GM21576 (cell line): ENCODE measurements around the gene ZNF580.
A peak's percentile ranks its signal among the peaks of the same experiment; 100 is the strongest.

Experiments
- ATAC-seq: cut with Tn5 transposase; IDR thresholded peaks from one replicate; pipeline ENCODE4 v1.9.1; 2021; ENCODE audit warnings: mild to moderate bottlenecking, moderate library complexity; ENCODE audit not compliant: unreplicated experiment

Gene ZNF580, protein sequence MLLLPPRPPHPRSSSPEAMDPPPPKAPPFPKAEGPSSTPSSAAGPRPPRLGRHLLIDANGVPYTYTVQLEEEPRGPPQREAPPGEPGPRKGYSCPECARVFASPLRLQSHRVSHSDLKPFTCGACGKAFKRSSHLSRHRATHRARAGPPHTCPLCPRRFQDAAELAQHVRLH

DNA sequence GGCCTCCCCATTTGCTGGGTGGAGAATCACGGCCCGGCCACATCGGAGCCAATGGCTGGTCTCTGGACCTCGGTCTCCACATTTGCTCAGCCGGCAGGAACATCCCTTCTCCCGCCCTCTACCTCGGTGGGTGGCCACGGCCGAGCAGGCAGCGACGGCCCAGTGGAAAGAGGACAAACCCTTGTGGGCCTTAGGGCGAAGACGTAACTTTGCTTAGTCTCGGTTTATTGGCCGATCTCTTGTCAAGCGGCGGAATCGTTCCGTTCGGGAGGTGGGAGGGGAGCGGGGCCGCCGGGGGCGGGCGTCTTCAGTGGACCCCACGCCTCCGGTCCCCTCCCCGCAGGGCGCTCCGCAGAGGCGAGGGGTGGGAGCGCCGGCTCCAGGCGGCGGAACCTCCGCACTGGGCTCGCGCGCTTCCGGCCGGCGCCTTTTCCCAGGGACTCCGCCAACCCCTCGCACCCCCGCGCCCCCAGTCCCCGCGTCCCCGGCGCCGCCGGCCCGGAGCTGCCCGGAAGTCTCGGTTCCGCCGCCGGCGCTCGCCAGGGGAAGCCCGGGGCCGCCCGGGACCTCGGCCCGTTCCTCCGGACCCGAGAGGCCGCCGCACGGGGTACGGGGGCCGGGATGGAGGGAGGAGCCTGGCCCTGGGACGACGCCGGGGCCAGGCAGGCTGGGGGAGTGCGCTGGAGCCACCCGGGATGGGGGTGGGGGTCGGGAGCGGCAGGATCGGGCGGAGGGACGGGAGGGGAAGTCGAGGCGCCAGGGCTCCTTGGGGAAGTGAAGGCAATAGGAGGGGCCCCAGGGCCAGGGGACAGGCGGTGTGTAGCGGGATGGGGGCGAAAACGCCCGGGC, at the start of gene ZNF580:
Gene ZNF580 (plus strand): TSS at position 426 of the 849 bp plus-strand sequence. CDS start 1,507 bp downstream, outside the sequence.
- ATAC-seq = no peak

DNA sequence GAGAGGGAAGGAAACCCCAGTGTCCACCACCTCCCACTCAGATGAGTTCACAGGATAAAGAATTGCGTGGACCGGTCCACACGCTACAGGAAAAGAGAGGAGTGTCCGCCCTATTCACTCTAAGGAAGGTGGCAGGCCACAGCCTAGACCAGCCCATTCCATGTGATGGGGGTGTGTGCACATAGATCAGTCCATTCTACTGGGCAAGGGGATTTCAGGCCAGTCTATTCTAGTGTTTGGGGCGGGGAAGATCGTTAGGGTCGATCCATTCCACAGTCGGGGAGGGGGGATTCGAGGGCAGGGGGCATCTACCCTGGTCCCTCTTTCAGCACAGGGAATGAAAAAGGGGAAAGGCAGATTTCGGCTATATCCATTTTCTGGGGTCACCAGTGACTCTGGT, 49.2 kb upstream of the ZNF580 start:
- ATAC-seq = no peak

DNA sequence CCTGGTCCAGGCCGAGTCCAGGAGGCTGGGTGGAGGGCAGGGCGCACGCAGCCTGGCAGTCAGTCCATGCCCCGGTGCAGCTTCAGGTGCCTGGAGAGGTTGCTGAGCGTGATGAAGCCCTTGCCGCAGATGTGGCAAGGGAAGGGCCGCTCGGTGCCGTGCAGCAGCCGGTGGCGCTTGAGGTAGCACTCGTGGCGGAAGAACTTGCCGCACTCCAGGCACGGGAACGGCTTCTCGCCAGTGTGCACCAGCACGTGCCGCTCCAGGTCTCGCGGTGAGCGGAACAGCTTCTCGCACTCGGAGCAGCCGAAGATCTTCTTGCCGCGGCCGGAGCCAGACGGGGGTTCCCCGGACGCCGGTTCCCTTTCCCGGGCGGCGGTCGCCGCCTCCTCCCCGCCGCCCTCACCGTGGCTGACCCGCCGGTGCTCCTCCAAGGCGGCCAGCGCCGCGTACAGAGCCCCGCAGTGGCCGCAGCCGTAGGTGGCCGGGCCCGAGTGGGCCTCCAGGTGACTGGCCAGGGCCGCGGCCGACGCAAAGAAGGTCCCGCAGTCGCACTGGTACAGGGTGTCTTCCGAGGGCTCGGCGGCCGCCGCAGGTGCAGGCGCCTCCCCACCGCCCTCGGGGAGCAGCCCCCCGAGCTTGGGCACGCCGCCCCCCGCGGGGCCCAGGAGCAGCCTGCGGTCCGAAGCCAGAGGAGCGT, 48.3 kb upstream of the ZNF580 start:
- no peak for ATAC-seq

DNA sequence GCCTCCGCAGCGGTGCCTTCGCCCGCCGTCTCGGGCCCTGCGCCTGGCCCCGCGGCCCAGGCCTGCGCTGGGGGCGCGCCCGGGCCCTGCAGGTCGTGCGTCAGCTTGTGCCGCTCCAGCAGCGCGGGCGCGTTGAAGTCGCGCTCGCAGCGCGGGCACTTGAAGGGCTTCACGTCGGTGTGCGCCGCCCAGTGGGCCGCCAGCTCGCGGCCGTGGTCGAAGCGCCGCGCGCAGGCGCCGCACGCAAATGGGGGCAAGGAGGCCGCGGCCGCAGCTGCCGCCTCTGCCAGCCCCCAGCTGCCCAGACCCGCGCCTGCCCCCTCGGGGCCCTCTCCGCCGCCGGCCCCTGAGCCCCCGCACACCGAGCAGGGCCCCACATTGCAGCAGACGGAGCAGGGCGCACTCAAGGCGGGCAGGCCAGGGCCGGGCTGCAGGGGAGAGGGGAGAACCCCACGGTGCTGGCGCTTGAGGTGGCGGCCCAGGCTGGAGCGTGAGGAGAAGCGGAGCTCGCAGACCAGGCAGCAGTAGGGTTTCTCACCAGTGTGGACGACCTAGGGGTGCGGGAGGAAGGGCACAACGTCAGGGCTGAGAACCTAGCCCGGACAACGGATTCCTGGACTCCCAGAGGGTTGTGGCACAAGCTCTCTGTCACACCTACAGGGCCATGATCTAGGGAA, 47.6 kb upstream of the ZNF580 start:
- ATAC-seq = no peak

DNA sequence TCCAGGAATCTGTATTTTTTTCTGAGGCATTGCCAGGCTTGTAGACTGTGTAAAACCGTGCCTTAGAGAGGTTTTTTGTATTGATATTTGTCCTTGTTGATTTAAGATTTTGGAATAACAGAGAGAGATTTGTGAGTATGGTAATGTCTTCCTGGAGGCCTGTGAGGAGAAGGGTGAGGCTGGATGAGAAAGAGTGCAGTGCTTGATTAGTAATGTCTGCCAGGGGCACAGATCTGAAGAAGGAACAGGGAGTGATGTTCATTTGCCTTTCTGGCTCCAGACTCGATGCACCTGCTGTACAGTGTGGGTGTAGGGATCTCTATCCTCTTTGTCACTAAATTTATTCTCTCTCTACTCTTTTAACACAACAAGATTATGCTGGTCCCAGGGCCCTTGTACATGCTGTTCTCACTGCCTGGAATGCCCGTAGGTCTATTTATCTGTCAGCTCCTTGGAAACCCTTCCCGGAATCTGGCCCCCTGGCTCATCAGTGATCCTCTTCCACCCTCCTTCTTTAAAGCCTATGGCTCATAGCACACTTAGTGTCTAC, 45.7 kb upstream of the ZNF580 start:
- ATAC-seq = no peak

DNA sequence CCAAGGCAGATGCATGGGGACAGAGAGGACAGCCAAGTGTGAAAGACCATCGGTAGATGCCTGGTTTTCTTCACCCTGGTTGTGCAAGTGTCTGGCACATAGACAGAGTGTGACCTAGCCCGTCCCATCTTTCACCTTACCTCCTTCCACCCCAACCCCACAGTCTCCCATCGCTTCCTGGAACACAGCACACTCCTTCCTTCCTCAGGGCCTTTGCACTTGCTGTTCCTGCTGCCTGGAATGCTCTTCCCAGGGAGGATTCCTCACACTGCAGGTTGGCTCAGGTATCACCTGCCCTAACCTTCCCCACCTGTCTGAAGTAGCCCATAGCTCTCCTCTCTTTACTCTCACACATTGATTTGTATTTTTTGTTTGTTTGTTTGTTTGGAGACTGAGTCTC, 44.5 kb upstream of the ZNF580 start:
- ATAC-seq = no peak

DNA sequence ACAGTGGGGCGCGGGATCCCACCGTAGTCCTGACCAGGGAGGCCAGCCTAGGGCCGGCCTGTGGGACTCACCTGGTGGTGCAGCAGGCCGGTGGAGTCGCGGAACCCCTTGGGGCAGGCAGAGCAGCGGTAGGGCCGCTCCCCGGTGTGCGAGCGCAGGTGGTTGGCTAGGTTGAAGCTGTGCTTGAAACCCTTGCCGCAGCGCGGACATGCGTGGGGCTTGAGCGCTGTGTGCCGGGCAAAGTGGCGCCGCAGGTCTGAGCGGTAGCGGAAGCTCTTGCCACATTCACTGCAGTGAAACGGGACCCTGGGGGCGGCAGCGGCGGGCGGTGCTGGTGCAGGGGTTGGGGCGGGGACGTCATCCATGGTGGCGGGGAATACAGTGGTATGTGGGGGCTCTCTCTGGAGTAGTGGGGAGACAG, 43.3 kb upstream of the ZNF580 start:
- no peak for ATAC-seq

DNA sequence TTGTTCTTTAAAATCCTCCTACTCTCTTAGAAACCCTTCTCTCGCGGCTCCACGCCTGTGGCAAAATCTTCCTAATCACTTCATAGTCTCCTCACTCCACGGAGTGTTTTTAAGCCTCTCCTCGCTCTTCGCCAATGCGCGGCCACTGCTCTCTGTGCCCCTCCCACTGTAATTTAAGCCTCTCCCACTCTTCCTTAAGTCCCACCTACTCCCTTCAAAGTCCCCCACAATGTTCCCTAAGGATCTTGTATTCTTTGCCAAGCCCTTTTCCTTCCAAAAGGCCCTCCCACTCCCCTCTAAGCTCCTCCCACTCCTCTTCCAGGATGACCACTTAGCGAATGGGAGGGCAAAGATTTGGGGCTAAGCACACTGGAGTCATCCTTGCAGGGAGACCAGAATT, 42.8 kb upstream of the ZNF580 start:
- ATAC-seq = no peak

DNA sequence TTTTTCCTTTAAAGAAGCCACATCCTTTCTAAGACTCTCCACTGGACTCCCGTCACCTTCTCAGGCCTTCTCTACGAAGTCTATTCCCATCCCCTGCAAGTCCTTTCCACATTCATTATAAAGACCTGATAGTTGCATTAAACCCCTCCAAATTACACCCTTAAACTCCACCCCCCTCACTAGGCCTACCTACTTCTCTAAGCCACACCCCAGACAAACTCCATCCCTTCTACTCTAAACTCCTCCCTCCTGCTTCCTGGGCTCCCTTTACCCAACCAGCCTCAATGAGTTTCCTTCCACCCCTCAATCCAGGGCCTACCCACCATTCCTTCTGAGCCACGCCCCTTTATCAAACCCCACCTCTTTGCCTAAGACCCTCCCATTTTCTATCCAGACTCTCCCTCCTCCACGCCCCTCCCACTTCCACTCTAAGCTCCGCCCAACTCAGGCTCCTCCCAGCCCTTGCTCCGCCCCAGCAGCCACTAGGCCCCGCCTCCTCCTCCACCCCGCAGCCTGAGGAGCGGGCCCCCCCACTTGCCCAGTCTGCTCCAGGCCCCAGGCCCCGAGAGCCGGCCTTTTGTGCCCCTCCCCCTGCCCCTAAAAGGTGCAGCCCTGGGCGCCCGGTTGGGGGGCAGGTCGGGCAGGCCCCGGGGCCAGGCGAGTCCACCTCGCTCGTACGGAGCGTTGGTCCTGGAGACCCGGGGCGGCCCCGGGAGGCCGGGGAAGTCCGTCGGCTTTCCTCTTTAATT, 41.9 kb upstream of the ZNF580 start:
- peak; percentile 55 for ATAC-seq

DNA sequence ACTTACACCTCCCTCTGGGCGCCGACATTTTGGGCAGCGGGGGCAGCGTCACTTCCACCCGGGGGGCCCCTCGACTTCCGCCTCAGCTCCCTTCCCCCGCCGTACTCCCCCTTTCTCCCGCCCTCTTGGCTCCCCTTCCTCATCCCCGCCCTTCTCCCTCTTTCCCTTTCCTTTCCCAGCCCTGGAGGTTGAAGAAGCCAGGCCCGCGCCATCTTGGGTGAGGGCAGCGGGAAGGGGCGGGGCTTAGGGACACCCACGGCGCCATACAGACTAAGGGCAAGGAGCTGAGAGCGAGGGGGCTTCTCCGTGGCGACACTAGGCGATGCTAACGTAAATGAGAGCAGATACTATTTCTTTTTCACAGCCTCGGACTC, 41.3 kb upstream of the ZNF580 start, which contains the start of gene FIZ1:
Gene FIZ1 (minus strand): TSS at position 50 of the 374 bp plus-strand sequence. CDS start 1,652 bp downstream, outside the sequence.
- peak; percentile 48 for ATAC-seq

DNA sequence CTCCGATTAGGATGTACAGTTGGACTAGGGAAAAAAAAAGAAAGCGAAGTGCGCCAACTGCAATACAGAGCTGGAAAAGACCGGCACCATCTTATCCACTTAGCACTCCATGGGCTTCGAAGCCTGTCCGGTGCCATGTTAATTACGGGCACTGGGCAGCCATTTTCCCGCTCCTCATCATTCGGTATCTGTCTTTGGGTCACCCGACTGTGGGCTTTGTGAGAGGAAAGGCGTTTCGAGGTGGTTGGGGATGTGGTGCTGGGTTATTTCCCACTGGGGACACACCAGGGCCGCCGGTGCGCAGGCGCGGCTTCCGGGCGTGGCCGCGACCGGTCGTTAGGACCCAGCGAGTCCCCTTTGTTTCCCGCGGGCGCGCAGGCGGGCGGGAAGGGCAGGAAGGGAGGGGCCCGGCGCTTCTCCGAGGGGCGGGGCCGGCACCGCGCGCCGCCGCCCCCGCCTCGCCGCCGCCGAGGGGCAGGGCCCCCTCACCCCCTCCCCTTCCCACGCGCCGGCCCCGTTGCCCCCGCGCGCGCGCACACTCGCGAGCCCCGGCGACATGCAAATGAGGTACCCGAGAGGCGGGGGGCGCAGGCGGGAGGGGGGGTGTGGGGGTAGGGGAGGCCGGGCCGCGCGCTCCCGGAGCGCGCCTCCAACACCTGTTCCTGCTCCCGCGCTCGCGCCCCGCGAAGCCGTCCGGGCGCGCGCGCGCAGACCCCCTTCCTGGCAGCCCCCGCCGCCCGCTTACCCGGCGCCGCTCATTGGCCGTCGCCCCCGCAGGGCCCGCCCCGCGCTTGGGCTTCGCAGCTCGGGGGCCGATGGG, 40.8 kb upstream of the ZNF580 start, which contains the start of gene ZNF524:
Gene ZNF524 (plus strand): TSS at position 447 of the 820 bp plus-strand sequence. CDS start 1,825 bp downstream, outside the sequence.
- ATAC-seq = peak; percentile 27

DNA sequence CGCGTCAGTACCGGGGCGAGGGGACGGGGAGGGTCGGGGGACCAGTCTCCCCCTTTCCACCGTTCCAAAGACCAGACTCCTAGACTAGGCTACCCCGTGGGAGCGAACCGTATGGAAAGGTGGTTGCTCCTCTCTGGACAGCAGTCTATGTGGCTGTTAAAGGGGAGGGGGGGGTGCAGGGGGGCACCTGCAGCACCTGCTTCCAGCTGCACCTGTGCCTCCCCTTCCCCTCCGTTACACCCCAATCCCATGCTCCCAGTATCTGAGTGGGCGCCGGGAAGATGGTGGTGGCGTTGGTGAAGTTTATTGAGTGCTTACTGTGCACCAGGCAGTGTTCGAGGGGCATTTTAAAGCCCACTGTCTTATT, 40.2 kb upstream of the ZNF580 start:
- ATAC-seq = no peak

DNA sequence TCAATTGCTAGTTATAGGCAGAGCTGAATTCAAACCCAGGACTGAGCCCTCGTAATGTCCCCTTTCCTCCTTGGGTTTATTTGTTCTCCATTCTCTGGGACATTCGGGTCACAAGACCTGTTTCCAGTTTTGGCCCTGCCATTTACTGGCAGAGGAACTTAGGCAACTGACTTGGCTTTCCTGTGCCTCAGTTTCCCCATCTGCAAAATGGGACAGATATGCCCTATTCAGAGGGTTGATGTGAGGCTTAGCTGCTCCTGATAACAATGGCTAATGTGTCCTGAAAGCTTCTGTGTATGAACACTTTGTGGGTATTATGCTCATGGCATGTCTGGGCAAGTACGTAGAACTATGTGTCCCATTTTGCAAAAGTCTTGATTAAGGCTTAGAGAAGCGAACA, 39.7 kb upstream of the ZNF580 start:
- ATAC-seq = no peak

DNA sequence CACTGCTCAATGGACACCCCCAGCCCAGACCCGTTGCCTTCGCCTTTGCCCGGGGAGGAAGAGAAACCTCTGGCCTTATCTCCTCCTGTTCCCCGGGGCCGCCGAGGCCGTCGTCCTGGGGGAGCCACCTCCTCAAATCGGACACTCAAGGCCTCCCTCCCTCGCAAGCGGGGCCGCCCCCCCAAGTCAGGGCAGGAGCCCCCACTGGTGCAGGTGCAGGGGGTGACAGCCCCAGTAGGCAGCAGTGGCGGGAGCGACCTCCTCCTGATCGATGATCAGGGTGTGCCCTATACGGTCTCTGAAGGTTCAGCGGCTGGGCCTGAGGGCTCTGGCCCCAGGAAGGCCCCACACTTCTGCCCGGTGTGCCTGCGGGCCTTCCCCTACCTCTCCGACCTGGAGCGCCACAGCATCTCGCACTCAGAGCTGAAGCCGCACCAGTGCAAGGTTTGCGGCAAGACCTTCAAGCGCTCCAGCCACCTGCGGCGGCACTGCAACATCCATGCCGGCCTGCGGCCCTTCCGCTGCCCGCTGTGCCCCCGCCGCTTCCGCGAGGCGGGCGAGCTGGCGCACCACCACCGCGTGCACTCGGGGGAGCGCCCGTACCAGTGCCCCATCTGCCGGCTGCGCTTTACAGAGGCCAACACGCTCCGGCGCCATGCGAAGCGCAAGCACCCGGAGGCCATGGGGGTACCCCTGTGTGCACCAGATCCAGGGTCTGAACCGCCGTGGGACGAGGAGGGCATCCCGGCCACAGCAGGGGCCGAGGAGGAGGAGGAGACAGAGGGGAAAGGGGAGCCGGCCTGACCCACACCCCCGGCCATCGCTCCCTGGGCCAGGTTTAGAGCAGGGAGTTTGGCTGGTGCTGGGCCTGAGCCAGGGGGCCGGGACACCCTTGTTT, 38.4 kb upstream of the ZNF580 start:
- no peak for ATAC-seq

DNA sequence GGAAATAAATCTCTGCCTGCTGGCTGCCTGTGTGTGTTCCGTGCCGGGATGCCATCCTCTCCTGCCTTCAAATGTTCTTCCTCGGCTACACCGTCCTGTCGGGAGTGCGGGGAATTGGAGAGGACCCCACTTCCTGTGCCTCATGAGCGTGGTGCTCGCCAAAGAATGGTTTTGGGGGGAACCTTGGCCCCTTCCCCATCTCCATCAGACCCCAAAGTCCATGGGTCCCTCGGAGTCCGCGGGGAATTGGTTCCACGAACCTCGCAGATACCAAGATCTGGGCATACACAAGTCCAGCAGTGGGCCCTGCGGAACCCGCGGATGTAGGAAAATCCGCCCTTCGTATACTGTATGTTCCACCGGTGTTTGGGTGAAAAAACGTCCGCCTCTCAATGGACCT, 37.7 kb upstream of the ZNF580 start:
- no peak for ATAC-seq

DNA sequence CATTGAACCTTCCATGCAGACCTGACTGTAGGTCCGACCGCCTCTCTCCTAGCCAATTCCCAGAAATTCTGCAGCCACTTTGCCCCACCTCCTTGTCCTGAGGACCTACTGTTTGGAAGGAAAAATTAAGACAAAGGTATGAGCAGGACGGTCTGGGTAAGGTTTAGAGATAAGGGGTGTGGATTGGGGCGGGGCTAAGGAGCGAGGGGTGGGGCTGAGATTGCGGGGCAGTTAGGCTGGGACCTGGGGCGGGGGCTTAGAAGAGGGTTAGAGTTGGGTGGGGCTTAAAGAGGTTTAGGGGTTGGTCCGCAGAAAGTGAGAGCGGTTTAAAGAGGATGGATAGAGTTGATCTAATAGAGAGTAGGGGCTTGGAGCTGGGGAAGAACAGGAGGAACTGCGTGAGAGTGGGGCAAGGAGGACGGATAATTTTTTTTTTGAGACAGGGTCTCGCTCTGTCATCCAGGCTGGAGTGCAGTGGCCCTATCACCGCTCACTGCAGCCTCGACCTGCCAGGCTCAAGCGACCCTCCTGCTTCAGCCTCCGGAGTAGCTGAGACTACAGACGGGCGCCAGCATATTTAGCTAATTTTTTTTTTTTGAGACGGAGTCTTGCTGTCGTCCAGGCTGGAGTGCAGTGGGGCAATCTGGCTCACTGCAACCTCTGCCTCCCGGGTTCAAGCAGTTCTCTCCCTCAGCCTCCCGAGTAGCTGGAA, 37.1 kb upstream of the ZNF580 start:
- no peak for ATAC-seq

DNA sequence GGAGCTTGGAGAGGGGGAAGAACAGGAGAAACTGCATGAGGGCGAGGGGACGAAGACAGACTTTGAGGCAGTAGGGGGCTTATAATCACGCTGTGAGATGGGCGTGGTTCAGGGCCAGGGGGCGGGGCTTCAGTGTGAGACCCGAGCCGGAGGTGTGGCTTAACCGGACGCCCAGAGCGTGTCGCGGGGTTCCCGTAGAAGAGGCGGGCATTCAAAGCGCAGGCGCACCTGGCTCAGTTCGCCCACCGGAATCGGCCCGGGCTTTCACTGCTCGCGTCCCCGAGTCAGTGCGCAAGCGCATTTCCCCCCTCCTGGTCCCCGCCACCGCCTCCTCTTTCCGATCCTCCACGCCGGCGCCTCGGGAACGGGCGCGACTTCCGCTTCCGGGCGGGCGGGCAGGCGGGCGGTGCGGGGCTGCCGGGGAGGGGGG, 35.6 kb upstream of the ZNF580 start:
- ATAC-seq = peak; percentile 68
